Measurements from ENCODE around the gene TOX3. TPM values are rescaled to one million over a fixed set of nuclear protein-coding genes. Genes with fewer than 3 reads are reported as not detected.

TOX3 gene
- total and polyA plus RNA-seq, 5 donors from 2014 or later: not detected

- Mint-ChIP-seq H3K27me3 (no peaks in the 10 kb centered on the region), H3K27ac (no peak overlapping the region), H3K36me3 (no peaks in the 10 kb centered on the region), H3K4me3 (no peak overlapping the region), H3K4me1 (no peaks in the 10 kb centered on the region), H3K9me3 (peaks cover 0 to 10% (median 3%) of the 10 kb centered on the region in 7 donors)
- ATAC-seq (ENCODE audit: low read depth in 2 of 2): no peak
- Histone ChIP-seq H3K4me1 (ENCODE audit: control insufficient read depth, insufficient read depth, low read length, poor library complexity, severe bottlenecking) (no peaks in the 10 kb centered on the region), H3K27me3 (ENCODE audit: control insufficient read depth, insufficient read depth, low read length) (no peaks in the 10 kb centered on the region), H3K36me3 (ENCODE audit: control insufficient read depth, insufficient read depth, low read length) (no peaks in the 10 kb centered on the region), H3K4me3 (ENCODE audit: low read depth, low read length) (no peak overlapping the region), H3K27ac (ENCODE audit: insufficient read depth, low read length, poor library complexity, severe bottlenecking) (no peak overlapping the region), H3K9me3 (ENCODE audit: control insufficient read depth in 2 of 2, low read length in 2 of 2) (no peaks in the 10 kb centered on the region)
- DNase-seq: no peak
Observed at GRCh38 chr16:52528393-52529065, 18.4 kb downstream of the TOX3 start.

GRCh38 chr16:52526830-52527229, 20.1 kb downstream of the TOX3 start:
- DNase-seq: no peak

GRCh38 chr16:52526116-52526828, 20.7 kb downstream of the TOX3 start:
- Mint-ChIP-seq H3K4me3 (no peak overlapping the region), H3K4me1 (no peaks in the 10 kb centered on the region), H3K9me3 (peaks cover 0 to 10% (median 3%) of the 10 kb centered on the region in 7 donors), H3K36me3 (no peaks in the 10 kb centered on the region), H3K27ac (no peak overlapping the region), H3K27me3 (no peaks in the 10 kb centered on the region)
- DNase-seq (no peak), ATAC-seq (ENCODE audit: low read depth in 2 of 2) (no peak)
- H3K27ac ChIP-seq (ENCODE audit: insufficient read depth, low read length, poor library complexity, severe bottlenecking): no peak overlapping the region
- H3K4me1 ChIP-seq (ENCODE audit: control insufficient read depth, insufficient read depth, low read length, poor library complexity, severe bottlenecking): no peaks in the 10 kb centered on the region
- H3K4me3 ChIP-seq (ENCODE audit: low read depth, low read length): no peak overlapping the region
- no peaks in the 10 kb centered on the region for H3K9me3 ChIP-seq (ENCODE audit: control insufficient read depth in 2 of 2, low read length in 2 of 2)
- H3K36me3 ChIP-seq (ENCODE audit: control insufficient read depth, insufficient read depth, low read length): no peaks in the 10 kb centered on the region
- no peaks in the 10 kb centered on the region for H3K27me3 ChIP-seq (ENCODE audit: control insufficient read depth, insufficient read depth, low read length)

More at GRCh38 chr16:52526830-52527229, 20.1 kb downstream of the TOX3 start:
- Mint-ChIP-seq H3K4me1 (no peaks in the 10 kb centered on the region), H3K36me3 (no peaks in the 10 kb centered on the region), H3K27me3 (no peaks in the 10 kb centered on the region), H3K27ac (no peak overlapping the region), H3K9me3 (peaks cover 0 to 10% (median 3%) of the 10 kb centered on the region in 7 donors), H3K4me3 (no peak overlapping the region)
- no peaks in the 10 kb centered on the region for H3K27me3 ChIP-seq (ENCODE audit: control insufficient read depth, insufficient read depth, low read length)
- no peaks in the 10 kb centered on the region for H3K4me1 ChIP-seq (ENCODE audit: control insufficient read depth, insufficient read depth, low read length, poor library complexity, severe bottlenecking)
- no peak for ATAC-seq (ENCODE audit: low read depth in 2 of 2)
- H3K9me3 ChIP-seq (ENCODE audit: control insufficient read depth in 2 of 2, low read length in 2 of 2): no peaks in the 10 kb centered on the region
- H3K27ac ChIP-seq (ENCODE audit: insufficient read depth, low read length, poor library complexity, severe bottlenecking): no peak overlapping the region
- H3K4me3 ChIP-seq (ENCODE audit: low read depth, low read length): no peak overlapping the region
- no peaks in the 10 kb centered on the region for H3K36me3 ChIP-seq (ENCODE audit: control insufficient read depth, insufficient read depth, low read length)

GRCh38 chr16:52521570-52521969, 25.4 kb downstream of the TOX3 start:
- no peaks in the 10 kb centered on the region for H3K27me3 ChIP-seq (ENCODE audit: control insufficient read depth, insufficient read depth, low read length)
- H3K4me3 ChIP-seq (ENCODE audit: low read depth, low read length): no peak overlapping the region
- ATAC-seq (ENCODE audit: low read depth in 2 of 2) (no peak), DNase-seq (no peak)
- no peaks in the 10 kb centered on the region for H3K4me1 ChIP-seq (ENCODE audit: control insufficient read depth, insufficient read depth, low read length, poor library complexity, severe bottlenecking)
- Mint-ChIP-seq H3K4me3 (no peak overlapping the region), H3K27ac (no peak overlapping the region), H3K27me3 (no peaks in the 10 kb centered on the region), H3K36me3 (no peaks in the 10 kb centered on the region), H3K9me3 (peaks cover 0 to 5% (median 2%) of the 10 kb centered on the region in 7 donors), H3K4me1 (no peaks in the 10 kb centered on the region)
- H3K36me3 ChIP-seq (ENCODE audit: control insufficient read depth, insufficient read depth, low read length): no peaks in the 10 kb centered on the region
- no peaks in the 10 kb centered on the region for H3K9me3 ChIP-seq (ENCODE audit: control insufficient read depth in 2 of 2, low read length in 2 of 2)
- H3K27ac ChIP-seq (ENCODE audit: insufficient read depth, low read length, poor library complexity, severe bottlenecking): no peak overlapping the region

DNA sequence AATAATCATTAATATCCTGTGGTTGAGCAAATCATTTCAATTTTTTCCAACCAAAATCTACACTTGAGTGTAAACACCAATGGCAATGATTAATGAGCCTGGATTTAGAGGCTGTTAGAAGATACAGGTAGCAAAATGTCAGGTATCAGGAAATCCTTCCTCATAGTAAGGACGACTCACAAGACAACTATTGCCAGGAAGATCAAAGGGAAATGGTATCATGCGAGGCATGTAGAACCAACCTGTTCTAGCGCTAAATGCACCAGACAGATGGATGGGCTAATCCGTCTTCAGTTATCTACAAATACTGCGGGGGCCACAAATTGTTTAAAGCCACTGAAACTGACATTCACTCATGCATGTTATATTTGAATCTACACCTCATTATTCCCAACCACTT, 28.1 kb downstream of the TOX3 start:
- Histone ChIP-seq H3K27me3 (ENCODE audit: control insufficient read depth, insufficient read depth, low read length) (no peaks in the 10 kb centered on the region), H3K27ac (ENCODE audit: insufficient read depth, low read length, poor library complexity, severe bottlenecking) (no peak overlapping the region), H3K4me1 (ENCODE audit: control insufficient read depth, insufficient read depth, low read length, poor library complexity, severe bottlenecking) (no peaks in the 10 kb centered on the region), H3K4me3 (ENCODE audit: low read depth, low read length) (no peak overlapping the region), H3K36me3 (ENCODE audit: control insufficient read depth, insufficient read depth, low read length) (no peaks in the 10 kb centered on the region), H3K9me3 (ENCODE audit: control insufficient read depth in 2 of 2, low read length in 2 of 2) (no peaks in the 10 kb centered on the region)
- DNase-seq (no peak), ATAC-seq (ENCODE audit: low read depth in 2 of 2) (no peak)
- Mint-ChIP-seq H3K27ac (no peak overlapping the region), H3K4me1 (no peaks in the 10 kb centered on the region), H3K27me3 (no peaks in the 10 kb centered on the region), H3K36me3 (no peaks in the 10 kb centered on the region), H3K4me3 (no peak overlapping the region), H3K9me3 (peaks cover 0 to 8% (median 3%) of the 10 kb centered on the region in 7 donors)

DNA sequence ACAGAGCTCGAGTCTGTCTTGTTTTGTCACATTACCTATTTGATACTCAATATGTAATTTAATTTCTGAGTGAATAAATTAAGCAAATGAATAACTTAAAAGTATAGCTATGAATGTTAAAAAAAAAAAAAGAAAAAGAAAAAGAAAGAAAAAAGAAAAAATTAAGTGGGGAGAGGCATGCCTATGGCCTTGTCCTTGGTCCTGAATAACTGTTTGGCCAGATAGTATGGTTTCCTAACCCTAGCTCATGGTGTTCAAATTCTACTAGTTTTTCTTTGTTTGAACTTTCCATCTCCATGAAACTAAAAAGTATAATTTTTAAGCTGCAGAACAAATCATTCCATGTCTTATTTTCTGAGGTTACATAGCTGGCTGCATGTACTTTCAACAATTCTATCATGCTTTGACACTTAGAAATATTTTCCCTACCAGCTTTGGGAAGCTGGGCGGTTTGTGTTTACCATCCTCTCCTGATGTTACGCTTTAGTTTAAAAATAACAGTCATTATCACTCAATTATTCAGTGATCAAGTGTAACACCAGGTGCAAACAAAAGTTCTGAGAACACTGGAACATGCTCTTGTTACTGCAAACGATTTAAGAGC, 31.8 kb downstream of the TOX3 start:
- no peak for ATAC-seq (ENCODE audit: low read depth in 2 of 2)
- no peaks in the 10 kb centered on the region for H3K36me3 Mint-ChIP-seq
- no peaks in the 10 kb centered on the region for H3K27me3 ChIP-seq (ENCODE audit: control insufficient read depth, insufficient read depth, low read length)
- DNase-seq: no peak
- H3K36me3 ChIP-seq (ENCODE audit: control insufficient read depth, insufficient read depth, low read length): no peaks in the 10 kb centered on the region
- H3K4me1 ChIP-seq (ENCODE audit: control insufficient read depth, insufficient read depth, low read length, poor library complexity, severe bottlenecking): no peaks in the 10 kb centered on the region
- no peak overlapping the region for H3K27ac ChIP-seq (ENCODE audit: insufficient read depth, low read length, poor library complexity, severe bottlenecking)
- no peak overlapping the region for H3K4me3 ChIP-seq (ENCODE audit: low read depth, low read length)
- no peaks in the 10 kb centered on the region for H3K9me3 ChIP-seq (ENCODE audit: control insufficient read depth in 2 of 2, low read length in 2 of 2)
- H3K27ac Mint-ChIP-seq: no peak overlapping the region
- peaks cover 0 to 5% (median 0%) of the 10 kb centered on the region in 7 donors for H3K9me3 Mint-ChIP-seq
- H3K27me3 Mint-ChIP-seq: no peaks in the 10 kb centered on the region
- no peaks in the 10 kb centered on the region for H3K4me1 Mint-ChIP-seq
- no peak overlapping the region for H3K4me3 Mint-ChIP-seq

DNA sequence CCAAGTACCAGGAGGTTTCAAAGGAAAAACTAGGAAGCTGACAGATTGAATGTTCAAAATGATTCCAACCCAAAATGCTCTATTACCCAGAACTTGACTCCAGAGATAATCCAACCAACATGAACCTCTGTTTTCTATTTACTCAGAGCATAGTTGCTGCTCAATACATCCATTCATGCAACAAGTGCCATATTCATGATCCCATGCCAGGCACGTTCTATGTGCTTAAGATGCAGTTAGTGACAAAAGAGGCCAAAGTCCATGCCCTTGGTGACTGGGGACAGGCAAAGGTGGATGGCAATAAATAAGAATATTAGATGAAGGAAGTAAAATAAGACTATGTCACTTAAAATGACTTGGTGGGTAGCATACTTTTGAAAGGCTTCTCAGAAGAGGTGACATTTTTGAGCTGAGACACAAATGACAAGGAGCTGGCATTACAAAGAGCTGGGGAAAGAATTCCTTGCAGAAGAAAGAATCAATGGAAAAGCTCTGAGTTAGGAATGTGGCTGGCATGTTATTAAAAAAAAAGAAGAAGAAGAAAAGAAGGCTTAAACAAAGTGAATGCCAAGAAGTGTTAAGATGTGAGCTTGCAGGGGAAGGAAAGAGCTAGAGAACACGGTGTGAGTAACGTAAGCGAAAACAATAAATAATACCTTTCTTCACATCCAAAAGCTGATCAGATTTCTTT, 34.5 kb downstream of the TOX3 start:
- Mint-ChIP-seq H3K9me3 (peaks cover 0 to 5% (median 0%) of the 10 kb centered on the region in 7 donors), H3K4me3 (no peak overlapping the region)
- ATAC-seq (ENCODE audit: low read depth in 2 of 2): no peak

More for the DNA sequence above, 34.5 kb downstream of the TOX3 start:
- Histone ChIP-seq H3K36me3 (ENCODE audit: control insufficient read depth, insufficient read depth, low read length) (no peaks in the 10 kb centered on the region), H3K9me3 (ENCODE audit: control insufficient read depth in 2 of 2, low read length in 2 of 2) (no peaks in the 10 kb centered on the region), H3K4me1 (ENCODE audit: control insufficient read depth, insufficient read depth, low read length, poor library complexity, severe bottlenecking) (no peaks in the 10 kb centered on the region), H3K27ac (ENCODE audit: insufficient read depth, low read length, poor library complexity, severe bottlenecking) (no peak overlapping the region), H3K4me3 (ENCODE audit: low read depth, low read length) (no peak overlapping the region), H3K27me3 (ENCODE audit: control insufficient read depth, insufficient read depth, low read length) (no peaks in the 10 kb centered on the region)
- no peaks in the 10 kb centered on the region for H3K36me3 Mint-ChIP-seq
- DNase-seq: no peak
- H3K4me1 Mint-ChIP-seq: no peaks in the 10 kb centered on the region
- H3K27ac Mint-ChIP-seq: no peak overlapping the region
- peaks cover 4% of the 10 kb centered on the region for H3K27me3 Mint-ChIP-seq
